ENCODE measurements around the gene KIAA0513.

KIAA0513 gene

DNA sequence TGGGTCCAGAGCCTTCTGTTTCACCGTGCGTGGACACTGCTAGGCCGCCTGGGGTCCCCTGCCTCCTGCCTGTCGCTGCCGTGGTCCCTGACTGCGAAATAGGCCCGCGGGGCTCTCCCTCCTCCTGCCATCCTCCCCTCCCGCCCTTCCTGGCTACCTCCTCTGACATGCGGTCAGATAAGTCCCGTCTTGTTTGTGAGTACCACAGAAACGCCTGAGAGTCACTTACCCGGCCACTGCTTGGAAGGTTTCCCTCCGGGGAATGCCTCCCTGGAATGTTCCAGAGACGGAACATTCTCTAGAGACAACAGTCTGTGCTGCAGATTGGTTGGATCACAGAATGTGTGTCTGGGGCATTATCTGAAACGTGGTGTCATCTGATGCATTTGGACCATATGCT lies 61.9 kb downstream of the KIAA0513 start:
- no peak for DNase-seq (ENCODE audit: low read depth in 2 of 2)

- no peak for DNase-seq (ENCODE audit: low read depth in 2 of 2)
Measured at GRCh38 chr16:85090181-85090580, 62.6 kb downstream of the KIAA0513 start.

- DNase-seq (ENCODE audit: low read depth in 2 of 2) = no peak
Measured at GRCh38 chr16:85090873-85091521, 63.4 kb downstream of the KIAA0513 start.

- DNase-seq (ENCODE audit: low read depth in 2 of 2) = no peak
Measured at GRCh38 chr16:85091522-85091910, 63.9 kb downstream of the KIAA0513 start.

GRCh38 chr16:85092309-85092708 lies 64.7 kb downstream of the KIAA0513 start:
- no peak for DNase-seq (ENCODE audit: low read depth in 2 of 2)

DNA sequence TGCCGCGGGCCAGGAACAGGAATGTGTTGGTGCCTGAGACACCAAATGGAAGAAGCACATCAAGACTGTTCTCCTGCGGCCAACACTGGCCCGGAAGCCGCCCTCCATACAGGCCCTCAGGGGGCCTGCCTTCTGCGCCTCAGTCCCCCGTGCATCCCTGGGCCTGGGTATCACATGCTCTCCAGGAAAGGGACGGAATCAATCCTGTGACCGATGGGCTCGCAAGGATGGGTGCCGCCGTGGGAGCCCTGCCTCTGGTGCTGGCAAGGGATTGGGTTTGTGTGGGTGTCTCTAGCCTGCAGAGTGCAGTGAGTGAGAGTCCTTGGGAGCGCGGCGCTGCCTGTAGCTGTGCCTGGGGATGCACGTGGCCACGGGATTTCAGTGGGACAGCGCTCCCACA lies 65.3 kb downstream of the KIAA0513 start:
- no peak for DNase-seq (ENCODE audit: low read depth in 2 of 2)

DNA sequence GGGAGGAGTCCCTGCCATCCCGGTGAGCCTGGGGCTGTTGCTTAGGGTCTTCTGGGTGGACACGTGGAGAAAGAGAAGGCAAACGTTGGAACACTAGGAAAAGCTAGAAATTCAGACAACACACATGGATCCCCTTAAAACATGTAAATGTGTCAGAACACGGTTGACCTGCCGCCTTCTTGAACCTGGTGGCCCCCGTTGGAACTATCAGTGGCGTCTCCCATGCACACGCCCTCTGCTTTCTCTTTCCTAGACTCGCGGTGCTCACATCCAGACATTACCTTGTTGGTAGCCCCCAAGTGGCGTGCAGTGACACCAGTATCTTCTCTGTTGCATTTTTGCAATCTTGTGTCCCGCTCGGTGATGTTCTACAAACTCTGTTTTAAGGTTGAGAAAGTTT lies 66.1 kb downstream of the KIAA0513 start:
- DNase-seq (ENCODE audit: low read depth in 2 of 2) = no peak

DNA sequence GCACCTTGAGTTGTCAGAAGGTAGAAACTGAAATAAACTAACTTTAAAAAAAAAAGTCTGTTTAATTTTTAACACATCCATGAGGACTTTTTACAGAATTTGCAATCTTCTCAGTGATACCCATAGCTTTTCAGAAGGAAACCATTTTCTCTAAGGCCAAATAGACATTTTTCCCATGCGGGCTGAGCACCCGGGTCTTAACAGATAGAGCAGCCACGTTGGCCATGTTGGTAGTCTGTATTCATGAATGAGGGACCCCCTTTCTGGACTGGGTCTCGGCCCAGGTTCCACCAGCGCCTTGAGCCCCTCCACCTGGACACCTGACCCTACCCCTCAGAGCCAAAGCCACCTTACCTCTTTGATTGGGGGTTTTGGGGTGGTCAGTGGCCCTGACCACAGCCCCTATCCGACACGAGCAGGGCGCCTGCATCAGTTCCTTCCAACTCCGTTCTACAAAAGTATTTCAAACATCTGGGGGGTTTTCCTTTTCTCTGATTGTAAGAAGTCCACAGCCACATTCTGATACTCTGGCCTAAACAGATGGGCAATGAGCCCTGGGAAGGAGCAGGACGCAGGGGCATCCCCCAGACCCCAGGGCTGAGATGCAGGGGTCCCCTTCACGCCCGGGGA lies 66.7 kb downstream of the KIAA0513 start:
- no peak for DNase-seq (ENCODE audit: low read depth in 2 of 2)

GRCh38 chr16:85094812-85095211 lies 67.2 kb downstream of the KIAA0513 start:
- no peak for DNase-seq (ENCODE audit: low read depth in 2 of 2)

- no peak for DNase-seq (ENCODE audit: low read depth in 2 of 2)
Measured at GRCh38 chr16:85096921-85097320, 69.3 kb downstream of the KIAA0513 start.

DNA sequence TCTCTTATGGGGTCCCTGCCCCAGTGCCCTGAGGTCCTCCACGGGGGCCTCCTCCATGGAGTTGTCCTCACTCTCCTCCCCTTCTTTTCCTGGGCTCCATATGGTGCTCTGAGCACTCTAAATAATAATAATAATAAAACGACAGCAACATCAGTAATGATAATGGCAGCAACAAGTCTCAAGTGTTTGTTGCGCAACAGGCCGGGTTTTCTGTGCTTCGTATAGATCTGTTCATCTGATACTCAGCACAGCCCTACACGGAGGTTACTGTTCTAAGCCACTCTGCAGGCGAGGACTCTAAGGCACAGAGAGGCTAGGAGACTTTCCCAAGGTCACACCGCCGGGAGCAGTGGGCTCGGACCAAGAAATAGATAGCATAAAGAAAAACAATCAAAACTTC lies 71.0 kb downstream of the KIAA0513 start:
- no peak for DNase-seq (ENCODE audit: low read depth in 2 of 2)

- DNase-seq (ENCODE audit: low read depth in 2 of 2) = no peak
Measured at GRCh38 chr16:85100265-85100664, 72.7 kb downstream of the KIAA0513 start.

- DNase-seq (ENCODE audit: low read depth in 2 of 2) = no peak
Measured at GRCh38 chr16:85101956-85102630, 74.5 kb downstream of the KIAA0513 start.

DNA sequence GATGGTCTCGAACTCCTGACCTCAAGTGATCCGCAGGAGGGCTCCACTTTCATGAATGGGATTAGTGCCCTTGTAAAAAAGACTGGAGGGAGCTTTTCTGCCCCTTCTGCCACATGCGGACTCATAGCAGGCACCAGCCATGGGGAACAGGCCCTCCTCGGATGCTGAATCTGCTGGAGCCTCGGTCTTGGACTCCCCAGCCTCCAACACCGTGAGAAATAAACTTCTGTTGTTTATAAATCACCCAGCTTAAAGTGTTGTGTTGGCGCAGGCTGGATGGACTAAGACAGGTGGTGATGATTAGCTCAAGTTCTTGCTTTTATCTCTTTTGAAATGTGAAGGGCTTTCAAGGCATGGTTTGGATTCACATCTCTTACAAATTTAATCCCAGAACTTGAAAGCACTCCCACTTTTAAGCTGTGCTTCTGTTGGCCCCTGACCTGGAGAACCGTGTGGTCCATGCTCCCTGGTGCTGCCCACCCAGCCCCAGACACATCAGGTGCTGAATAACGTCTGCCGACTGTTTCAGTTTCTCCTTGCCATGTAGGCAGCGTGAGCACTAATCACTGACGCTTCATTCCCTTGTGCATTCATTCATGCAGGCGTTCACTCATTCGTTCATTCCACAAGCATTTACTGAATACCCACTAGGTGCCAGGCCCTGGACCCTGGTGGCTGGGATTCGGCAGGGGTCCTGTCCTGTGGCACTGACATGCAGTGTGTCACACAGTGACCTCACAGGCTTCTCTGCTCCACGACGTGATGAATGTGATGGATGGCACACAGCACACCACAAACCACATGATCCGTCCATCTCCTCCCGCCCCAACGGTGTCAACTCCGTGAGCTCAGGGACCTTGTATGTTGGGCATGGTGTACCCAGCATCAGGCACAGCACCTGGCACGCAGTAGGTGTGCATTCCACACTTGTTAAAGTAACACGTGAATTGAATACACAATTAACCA lies 75.8 kb downstream of the KIAA0513 start:
- DNase-seq (ENCODE audit: low read depth in 2 of 2) = no peak

DNA sequence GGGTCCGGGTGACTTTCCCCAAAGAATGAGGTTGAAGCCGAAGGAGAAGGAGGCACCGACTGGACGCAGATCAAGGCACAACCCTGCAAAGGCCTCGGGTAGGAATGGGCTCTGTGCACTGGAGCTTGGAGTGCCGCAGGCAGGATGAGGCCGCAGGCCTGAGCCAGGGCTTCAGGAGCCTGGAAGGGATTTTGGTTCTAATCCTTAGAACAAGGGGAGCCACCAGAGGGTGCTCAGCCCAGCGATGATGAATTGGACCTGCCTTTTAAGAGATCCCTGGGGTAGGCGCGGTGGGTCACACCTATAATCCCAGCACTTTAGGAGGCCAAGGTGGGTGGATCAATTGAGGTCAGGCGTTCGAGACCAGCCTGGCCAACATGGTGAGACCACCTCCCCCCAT lies 76.6 kb downstream of the KIAA0513 start:
- DNase-seq (ENCODE audit: low read depth in 2 of 2) = no peak

- no peak for DNase-seq (ENCODE audit: low read depth in 2 of 2)
Measured at GRCh38 chr16:85104821-85105391, 77.3 kb downstream of the KIAA0513 start.

DNA sequence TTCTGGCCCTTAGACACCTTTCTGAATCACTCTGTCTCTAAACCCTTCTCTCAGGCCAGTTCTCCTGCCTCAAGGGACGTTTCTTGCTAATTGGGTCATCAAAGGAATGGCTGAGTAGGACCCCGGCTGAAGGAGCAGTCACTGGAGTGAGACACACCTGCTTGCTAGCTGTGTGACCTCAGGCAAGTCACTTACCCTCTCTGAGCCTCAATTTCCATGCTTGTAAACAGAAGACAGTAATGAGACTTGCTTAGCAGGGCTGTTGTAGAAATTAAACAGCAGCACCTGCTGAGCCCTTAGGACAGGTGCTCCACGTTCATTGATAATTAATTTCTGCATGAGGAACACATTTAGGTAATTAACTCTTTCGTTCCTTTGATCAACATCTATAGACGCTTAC lies 77.9 kb downstream of the KIAA0513 start:
- DNase-seq (ENCODE audit: low read depth in 2 of 2) = no peak

DNA sequence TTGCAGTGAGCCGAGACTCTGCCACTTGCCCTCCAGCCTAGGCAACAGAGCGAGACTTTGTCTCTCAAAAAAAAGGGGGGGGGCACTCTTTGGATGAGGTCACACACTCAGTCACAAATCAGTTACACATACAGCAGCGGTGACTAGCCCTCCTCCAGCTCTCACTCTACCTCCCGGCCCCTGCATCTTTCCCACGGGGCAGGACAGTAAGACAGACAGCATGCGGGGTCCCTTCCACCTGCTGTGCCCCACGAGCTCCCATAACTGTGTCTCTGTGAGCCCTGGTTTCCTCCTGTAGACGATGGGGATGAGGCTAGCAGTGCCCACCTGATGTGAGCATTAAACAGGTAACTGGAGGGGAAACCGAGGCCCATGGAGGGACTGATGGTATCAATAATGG lies 79.5 kb downstream of the KIAA0513 start:
- no peak for DNase-seq (ENCODE audit: low read depth in 2 of 2)

GRCh38 chr16:85107532-85107931 lies 79.9 kb downstream of the KIAA0513 start:
- no peak for DNase-seq (ENCODE audit: low read depth in 2 of 2)

- no peak for DNase-seq (ENCODE audit: low read depth in 2 of 2)
Measured at GRCh38 chr16:85110105-85110504, 82.5 kb downstream of the KIAA0513 start.

DNA sequence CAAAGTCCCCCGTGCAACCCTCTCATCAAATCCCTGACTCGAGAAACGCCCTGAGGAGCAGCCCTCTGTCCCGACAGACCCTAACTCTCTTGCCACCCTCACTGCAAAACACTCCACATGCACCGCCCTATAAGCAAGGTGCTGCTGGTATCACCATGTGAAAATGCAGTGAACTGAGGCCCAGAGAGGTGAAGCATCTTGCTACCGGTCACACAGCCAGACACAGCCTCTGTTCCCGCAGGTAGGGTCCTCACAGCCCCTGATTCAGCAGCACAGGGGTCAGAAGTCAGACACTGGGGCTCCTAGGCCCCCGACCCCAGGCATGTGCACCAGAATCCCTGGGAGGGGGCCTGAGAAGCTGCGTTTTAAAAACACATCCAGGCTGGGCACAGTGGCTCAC lies 83.6 kb downstream of the KIAA0513 start:
- DNase-seq (ENCODE audit: low read depth in 2 of 2) = no peak

GRCh38 chr16:85112364-85112763 lies 84.8 kb downstream of the KIAA0513 start, which contains the start of gene CIBAR2:
TSS of gene CIBAR2 (minus strand) at chr16:85112472. CDS start at chr16:85112352, 120 bp downstream.
- no peak for DNase-seq (ENCODE audit: low read depth in 2 of 2)
